HFF-Myc (cell line): ENCODE results near the gene CDC25C.

Experiments
- DNase-seq: peaks from one replicate; pipeline ENCODE4 v3.0.0-alpha.2; 2011; ENCODE audit warnings: low read depth; ENCODE audit errors: extremely low read depth
- H3K4me3 ChIP-seq: replicated peaks from 2 replicates; pipeline ENCODE4 v1.5.1; 2011; ENCODE audit warnings: low read depth, mild to moderate bottlenecking, control low read depth, low read length
- CTCF ChIP-seq: IDR thresholded peaks from 2 replicates; pipeline ENCODE4 v1.5.1; 2012; ENCODE audit warnings: mild to moderate bottlenecking, low read depth, low read length, control low read depth; ENCODE audit errors: missing control alignments

The CDC25C gene

GRCh38 chr5:138238034-138238433, 93.6 kb downstream of the CDC25C start:
- no peak overlapping the region for H3K4me3 ChIP-seq
- DNase-seq, result no peak
- TF ChIP-seq CTCF, result no peak
